HG02759 (cell line): Measurements from ENCODE around the gene WTAP.
A peak's percentile ranks its signal among the peaks of the same experiment; 100 is the strongest.
"Not testable (repeated sequence)": the region's sequence is repeated elsewhere in the genome, so short reads cannot be mapped to it uniquely, and the experiment has no call there.

Experiments used
- ATAC-seq: cut with Tn5 transposase; IDR thresholded peaks from one replicate; pipeline ENCODE4 v1.9.1; 2021; ENCODE audit warnings: mild to moderate bottlenecking, moderate library complexity; ENCODE audit not compliant: unreplicated experiment

The WTAP gene

DNA sequence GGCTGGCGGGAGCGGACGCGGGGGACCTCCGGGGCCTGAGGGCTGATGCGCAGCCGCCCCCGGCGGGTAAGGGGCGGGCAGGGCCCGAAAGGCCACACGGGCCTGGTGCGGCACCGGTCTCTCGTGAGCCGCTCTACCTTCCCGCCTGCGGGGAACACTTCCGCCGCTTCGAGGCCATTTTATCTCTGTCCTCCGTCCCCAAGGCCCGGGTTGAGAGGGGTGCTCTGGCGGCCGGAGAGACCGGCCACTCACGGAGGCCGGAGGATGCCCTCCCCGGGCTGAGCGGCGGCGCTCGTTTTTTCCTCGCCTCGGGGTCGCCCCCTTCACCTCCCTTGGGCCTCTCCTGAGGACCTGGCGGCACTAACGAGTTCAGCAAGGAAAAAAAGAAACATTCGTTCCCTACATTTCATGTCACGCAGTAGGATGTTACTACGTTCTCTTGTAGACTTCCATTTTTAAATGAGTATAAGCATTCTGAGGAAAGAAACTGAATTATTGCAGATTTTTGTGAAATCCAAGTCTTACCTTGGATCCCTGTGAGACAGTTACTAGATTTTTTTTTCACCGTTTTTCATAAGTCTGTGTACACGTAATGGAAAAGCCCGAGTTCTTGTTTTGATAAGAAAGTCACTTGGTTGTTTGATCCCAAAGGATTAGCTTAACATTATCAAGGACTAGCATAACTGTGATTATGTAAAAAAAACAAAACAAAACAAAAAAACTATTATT is 575 bp downstream of the WTAP start:
- peak; percentile 39 for ATAC-seq

DNA sequence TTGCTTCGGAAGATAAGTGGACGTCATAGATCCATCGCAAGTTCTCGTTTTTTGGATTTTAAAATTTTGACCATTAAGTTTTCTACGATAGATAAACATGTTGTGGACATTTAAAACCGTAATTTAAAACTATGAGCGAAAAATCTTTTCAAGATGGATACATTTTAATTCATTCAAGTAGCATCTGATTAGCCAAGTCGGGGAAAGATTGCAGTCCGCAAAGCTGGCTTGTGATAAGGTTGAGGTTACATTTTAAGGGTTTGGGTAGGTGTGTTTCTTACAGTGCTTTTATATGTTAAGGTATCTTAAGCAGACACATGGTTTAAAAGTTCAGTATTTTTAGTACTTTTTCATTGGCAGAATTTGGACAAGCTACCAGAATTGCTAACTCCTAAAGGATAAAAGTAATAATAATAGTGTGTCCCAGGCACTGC is 1.2 kb downstream of the WTAP start:
- no peak for ATAC-seq

DNA sequence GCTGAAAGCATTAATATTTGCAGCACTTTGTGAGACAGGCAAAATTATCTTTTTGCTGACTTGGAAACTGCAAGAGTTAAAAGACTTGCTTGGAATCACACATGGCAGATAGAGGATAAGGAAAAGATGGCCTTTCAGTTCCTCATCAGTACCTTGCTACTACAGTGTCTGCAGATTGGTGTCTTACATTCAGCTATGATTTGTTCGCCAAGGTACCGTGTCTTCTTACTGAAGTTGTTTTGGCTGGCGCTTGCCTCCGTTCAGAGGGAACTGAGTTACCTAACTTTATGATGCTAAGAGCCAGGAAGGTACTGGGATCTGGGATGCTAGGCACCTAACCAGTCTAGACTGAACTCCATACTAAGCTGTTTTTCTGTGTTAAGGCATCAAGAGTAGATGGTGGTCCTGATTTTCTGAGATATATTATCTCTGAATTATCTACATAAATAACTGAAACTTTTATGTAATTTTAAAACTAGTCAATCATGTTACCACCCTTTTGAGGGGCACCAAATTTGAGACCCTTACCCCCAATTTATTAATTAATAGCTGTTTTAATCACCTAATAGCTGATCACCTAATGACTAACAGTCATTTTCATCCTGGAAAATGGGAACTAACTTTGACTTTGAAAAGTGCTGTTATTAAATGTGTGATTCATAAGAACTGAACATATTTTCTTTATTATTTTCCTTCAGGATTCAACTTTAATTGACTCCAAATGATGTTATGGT is 2.5 kb downstream of the WTAP start:
- no peak for ATAC-seq

DNA sequence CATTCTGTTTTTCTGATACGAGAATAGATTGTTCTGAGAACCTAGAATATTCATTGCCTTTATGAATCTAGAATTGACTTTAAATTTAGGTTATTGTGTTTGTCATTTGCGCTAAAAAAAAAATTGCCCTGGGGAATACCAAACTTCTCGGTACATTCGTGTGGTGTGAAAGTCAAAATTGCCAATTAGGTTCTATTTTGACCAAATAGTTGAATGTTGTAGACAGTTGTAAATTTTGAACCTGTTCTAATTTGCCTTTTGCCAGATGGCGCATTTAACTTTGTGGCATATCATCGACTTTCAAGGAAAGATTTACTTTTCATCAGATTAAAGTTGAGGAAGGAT is 3.0 kb downstream of the WTAP start:
- no peak for ATAC-seq

DNA sequence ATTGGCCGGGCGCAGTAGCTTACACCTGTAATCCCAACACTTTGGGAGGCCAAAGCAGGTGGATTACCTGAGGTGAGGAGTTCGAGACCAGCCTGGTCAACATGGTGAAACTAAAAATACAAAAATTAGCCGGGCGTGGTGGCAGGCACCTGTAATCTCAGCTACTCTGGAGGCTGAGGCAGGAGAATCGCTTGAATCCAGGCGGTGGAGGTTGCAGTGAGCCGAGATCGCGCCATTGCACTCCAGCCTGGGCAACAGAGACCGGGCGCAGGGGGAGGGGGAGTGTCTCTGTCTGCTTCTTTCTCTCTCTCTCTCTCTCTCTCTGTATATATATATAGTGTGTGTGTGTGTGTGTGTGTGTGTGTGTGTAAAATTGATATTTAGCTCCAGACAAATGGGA is 5.2 kb downstream of the WTAP start:
- not testable (repeated sequence) for ATAC-seq

DNA sequence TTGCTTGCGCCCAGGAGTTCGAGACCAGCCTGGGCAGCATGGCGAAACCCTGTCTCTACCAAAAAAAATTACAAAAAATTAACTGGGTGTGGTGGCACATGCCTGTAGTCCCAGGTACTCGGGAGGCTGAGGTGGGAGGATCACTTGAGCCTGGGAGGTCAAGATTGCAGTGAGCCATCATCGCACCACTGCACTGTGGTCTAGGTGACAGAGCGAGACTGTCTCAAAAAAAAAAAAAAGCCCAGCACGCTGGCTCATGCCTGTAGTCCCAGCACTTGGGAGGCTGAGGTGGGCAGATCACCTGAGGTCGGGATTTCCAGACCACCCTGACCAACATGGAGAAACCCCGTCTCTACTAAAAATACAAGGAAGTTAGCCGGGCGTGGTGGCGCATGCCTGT is 6.1 kb downstream of the WTAP start:
- not testable (repeated sequence) for ATAC-seq

DNA sequence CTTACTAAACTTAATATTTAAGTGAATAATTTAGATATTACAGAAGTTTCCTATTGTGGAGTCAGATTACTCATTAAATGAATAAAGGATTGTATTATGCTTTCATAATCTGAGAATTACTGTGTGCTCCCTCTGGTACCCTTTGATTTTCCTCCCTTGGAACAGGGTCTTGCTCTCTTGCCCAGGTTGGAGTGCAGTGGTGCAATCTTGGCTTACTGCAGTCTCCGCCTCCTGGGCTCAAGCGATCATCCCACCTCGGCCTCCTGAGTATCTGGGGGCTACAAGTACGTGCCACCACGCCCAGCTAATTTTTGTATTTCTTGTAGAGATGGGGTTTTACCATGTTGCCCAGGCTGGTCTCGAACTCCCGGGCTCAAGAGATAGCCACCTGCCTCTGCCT is 9.6 kb downstream of the WTAP start:
- ATAC-seq = no peak

DNA sequence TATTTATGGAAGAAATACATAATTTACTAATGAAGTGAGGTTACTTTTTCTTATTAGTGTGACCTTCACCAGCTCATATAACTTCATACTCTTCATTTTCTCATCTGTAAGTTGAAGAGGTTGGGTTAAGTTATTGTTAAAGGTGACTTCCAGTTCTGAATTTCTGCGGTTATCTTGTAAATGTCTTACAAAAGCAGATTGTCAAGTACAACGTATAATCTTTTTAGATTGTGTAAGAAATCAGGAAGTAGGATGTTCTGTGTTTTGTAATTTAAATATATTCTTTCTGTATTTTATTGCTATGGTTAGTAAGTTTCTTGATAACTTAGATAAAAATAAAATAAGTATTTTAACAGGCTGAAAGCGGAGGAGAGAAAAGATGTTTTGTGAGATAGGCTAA is 12.0 kb downstream of the WTAP start:
- no peak for ATAC-seq

DNA sequence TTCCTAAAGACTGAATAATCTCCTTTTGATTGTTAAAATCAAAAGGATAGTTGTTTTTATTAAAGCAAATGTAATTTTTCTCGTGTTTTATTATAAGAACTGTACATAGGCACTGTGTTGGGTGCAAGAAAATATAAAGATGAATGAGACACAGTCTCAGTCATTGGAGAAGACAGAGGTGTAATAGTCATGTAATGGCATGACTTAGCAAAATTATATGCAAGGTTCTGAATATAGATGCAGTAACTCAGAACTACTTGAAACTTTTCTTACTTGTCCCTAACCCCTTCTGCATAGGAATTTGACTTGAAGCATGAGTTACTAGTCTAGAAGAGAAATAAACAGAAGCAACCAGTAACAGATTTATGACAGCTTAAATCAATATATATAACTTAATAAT is 14.9 kb downstream of the WTAP start:
- no peak for ATAC-seq

DNA sequence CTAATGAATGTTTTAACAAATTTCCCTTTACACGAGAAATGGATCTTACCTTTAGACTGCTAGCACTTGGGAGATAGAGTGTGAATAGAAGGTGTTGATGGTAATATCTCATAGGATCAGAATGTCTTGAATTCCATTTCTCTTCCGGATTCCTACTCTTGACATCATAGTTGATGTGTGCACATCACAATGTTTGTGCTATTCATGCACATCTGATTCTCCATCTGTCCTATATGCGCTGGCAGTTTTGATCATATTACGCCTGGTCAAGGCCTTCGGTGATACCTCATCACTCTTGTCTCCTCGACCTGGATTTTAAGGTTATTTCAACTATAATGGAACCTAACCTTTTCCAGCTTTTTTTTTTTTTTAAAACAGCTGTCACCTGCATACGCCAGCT is 17.8 kb downstream of the WTAP start:
- no peak for ATAC-seq

DNA sequence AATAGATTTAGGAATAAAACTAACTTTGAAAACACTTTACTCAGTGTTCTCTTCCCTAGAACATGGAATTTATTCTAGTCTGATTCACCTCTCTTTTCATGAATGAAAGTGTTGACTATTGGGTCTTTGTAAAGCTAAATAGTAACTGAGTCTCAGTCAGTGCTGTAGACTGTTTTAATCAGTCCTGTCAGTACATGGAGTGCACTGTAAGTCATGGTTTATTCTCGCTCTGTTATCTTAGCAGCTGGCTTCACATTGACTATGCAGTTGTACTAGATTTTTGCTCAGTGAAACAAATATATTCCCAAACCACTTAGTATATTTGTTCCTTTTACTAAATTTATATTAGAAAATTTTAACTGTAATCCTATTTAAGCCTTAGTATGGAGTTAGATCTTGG is 19.5 kb downstream of the WTAP start:
- no peak for ATAC-seq

DNA sequence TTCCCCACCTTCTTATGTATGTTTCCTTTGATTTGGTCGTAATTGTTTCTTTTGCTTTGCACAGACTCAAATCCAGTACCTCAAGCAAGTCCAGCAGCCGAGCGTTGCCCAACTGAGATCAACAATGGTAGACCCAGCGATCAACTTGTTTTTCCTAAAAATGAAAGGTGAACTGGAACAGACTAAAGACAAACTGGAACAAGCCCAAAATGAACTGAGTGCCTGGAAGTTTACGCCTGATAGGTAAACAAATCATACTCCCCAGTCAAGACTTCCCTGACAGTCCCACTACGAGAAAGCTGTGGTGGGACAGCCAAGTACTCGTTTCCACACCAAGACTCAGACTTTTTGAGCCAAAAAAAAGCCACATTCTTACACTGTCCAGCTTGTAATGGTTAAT is 20.8 kb downstream of the WTAP start:
- ATAC-seq = not testable (repeated sequence)

DNA sequence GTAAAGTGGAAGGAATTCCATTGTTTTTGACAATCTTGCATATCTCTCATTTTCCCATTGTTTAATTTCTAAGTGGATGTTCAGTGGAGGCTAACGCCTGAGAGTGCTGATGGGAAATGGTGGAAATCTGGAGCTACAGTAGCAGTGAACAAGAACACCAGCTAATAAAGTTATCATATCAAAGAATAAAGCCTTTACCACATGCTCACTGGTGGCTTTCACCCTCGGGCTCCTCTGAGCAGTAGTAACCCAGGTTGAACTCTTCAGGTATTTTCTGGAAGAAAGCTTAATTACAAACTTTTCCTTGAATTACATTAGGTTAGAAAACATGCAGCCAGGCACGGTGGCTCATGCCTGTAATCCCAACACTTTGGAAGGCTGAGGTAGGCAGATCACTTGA is 24.1 kb downstream of the WTAP start:
- no peak for ATAC-seq

DNA sequence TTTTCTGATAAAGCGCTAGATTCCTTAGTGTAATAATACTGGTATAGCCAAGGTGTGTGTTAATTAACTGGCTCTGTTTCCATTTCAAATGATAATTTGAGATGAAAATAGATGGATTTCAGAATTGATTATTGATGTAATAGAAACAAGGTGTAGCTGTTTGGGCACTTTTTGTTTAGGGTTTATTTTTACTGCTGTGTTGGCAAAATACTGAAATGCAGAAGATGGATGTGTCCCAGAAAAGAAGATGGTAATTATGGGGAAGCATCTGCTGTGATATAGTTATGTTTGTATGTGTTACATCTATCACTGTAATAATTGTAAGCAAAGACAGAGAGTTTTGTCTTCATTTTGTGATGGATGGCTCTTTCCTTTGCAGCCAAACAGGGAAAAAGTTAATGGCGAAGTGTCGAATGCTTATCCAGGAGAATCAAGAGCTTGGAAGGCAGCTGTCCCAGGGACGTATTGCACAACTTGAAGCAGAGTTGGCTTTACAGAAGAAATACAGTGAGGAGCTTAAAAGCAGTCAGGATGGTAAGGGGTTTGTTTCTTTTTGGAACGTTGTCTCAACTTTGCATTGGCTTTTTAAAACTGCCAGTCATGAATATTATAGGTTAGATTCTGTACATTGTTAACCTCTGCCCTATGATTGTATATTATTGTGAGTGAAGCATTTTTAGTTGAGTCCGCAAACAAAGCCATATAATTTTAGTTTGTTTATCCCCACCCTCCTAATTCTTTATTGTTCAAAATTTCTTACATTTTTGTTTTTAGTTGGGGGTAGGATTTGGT is 26.0 kb downstream of the WTAP start:
- no peak for ATAC-seq

DNA sequence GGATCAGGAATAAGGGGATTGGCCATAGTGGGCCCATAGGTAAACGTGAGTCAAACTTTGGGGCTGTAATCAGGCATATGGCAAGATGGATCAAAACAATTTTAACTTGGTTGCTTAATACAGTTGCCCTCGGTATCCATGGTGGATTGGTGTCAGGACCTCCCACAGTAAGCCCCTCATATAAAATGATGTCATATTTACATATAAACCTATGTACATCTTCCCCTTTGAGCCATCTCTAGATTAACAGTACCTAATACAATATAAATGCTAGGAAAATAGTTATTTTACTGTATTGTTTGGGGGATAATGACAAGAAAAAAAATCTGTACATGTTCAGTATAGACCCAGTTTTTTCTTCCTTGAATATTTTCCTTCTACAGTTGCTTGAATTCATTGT is 27.1 kb downstream of the WTAP start:
- ATAC-seq = no peak

DNA sequence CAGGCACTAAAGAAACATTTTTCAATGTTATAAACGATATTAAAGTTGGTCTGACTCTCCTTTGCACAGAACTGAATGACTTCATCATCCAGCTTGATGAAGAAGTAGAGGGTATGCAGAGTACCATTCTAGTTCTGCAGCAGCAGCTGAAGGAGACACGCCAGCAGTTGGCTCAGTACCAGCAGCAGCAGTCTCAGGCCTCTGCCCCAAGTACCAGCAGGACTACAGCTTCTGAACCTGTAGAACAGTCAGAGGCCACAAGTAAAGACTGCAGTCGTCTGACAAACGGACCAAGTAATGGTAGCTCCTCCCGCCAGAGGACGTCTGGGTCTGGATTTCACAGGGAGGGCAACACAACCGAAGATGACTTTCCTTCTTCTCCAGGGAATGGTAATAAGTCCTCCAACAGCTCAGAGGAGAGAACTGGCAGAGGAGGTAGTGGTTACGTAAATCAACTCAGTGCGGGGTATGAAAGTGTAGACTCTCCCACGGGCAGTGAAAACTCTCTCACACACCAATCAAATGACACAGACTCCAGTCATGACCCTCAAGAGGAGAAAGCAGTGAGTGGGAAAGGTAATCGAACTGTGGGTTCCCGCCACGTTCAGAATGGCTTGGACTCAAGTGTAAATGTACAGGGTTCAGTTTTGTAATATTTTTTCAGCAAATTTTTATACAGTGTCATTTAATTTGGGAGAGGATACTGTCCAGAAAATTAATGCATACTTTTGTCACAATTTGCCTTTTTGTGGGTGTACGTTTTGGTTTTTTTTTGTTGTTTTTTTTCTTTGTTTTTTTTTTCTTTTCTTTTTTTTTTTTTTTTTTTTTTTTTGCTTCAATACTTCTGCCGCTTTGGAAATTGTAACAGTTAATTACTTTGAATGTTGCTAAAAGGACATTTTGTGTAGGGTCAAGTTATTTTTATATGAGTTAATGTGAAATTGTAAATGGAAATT is 27.9 kb downstream of the WTAP start:
- ATAC-seq = no peak

DNA sequence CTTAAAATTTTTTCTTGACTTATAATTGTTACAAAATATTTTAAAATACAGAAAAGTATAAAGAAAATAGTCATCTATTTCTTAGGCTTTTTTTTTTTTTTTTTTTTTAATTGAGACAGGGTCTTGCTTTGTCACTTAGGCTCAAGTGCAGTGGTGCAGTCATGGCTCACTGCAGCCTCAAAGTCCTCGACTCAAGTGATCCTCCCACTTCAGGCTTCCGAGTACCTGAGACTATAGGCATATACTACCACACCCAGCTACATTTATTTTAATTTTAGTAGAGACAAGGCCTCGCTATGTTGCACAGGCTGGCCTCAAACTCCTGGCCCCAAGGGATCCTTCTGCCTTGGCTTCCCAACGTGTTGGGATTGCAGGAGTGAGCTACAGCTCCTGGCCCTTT is 29.2 kb downstream of the WTAP start:
- no peak for ATAC-seq

DNA sequence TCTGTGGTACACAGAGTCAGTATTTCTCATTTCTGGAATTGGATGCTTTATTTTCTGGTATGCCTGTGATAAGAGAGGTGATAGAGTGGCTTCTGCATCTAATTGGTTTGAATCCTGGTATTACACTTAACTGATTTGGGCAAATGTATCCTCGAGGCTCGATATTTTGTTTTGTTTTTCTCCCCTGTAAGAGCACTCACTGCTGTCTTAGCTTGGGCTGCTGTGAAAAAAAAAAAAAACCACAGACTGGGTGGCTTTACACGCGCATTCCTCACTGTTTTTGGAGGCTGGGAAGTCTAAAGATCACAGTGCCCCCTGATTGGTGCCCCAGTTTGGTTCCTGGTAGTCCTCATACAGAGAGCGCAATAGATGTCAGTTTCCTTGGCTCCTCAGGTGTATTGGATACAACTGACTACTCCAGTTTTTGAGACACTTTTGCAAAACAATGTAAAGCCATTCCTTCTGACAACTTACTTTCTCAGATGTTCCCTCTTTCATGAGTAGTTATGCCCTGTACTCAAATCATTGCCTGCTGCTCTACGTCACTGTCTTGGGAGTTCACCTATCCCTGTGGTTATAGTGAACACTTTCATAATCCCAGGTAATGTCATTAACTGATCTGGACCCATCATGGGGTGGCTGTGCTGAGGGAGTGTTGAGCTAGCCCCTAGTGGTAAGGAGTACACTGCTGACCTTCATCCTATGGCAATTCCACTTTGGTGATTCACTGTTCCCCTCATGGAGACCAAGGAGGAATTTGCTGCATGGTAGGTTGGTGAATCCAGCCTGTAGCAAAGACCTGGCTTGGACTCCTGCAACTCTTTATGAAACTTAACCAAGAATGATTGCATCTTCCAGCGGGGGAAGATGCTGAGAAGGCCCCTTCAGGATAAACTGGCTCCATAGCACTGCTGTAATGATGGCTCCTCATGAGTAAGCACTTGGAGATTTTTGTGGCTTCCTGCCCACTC is 31.0 kb downstream of the WTAP start:
- ATAC-seq = no peak

DNA sequence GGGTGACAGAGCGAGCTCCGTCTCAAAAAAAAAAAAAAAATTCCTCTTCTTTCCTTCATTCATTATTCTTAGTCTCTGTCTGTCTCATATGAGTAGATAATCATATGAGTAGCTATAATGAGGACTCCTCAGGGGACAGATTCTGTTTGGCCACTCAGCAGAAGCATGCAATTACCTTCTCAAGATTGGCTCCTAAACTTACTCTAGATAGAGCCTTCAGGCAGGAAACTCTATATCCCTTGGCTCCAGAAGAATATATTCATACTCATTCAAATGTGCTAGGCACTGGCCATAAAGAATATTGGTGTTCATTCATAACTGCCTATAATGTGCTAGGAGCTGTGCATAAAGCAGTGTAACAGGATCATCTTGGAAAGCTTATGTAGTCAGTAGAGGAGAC is 32.3 kb downstream of the WTAP start:
- ATAC-seq = no peak

DNA sequence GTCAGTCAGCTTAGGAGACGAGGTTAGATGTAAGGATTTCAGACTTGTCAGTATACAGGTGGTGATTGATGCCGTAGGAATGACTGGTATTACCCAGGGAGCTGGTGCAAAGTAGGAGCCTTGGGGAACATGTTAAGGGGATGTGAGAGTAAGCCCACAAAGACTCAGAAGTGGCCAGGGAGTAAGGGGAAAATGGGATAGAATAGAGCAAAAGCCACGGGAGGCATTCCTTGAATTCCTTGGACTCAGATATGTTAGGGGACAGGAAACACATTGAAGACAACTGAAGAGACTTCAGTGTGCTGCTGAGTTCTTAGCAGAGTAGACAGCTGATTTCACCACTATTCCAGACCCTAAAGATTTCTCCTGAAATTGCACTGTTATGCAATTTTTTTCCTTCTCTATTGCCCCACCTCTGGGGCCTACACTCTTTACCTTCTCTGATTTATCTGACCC is 33.3 kb downstream of the WTAP start:
- ATAC-seq = no peak
